ENCODE measurements around the gene BICDL1. TPM values are rescaled to one million over a fixed set of nuclear protein-coding genes. Genes with fewer than 3 reads are reported as not detected.

BICDL1 gene
- total RNA-seq, 4 donors from 2014 or later, result 58.6 to 219 (median 61.6) TPM; not detected in 1

DNA sequence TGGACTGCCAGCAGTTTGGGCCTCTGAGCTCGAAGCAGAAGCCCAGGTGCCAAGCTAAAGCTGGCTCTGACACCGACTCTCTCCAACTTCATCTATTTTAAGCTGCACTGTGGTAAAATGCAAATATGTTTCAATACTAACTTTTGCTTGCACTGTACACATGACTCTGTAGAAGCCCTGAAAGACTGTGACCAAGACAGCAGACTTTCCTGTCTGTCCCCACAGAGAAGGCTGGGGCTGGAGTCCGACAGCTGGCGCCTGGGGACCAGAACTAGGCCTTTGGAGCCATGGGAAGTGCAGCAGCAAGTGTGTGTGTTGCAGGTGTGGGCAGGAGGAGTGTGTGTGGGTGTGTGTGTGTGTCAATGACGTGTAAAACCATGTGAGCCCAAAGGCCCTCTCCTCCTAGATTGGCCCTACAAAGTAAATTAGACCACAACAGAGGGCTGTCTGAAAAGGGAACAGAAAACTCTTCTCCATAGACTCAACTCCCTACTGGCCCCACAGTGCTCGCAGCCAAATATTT lies 143.9 kb downstream of the BICDL1 start:
- ATAC-seq (ENCODE audit: low FRiP score), result no peak

DNA sequence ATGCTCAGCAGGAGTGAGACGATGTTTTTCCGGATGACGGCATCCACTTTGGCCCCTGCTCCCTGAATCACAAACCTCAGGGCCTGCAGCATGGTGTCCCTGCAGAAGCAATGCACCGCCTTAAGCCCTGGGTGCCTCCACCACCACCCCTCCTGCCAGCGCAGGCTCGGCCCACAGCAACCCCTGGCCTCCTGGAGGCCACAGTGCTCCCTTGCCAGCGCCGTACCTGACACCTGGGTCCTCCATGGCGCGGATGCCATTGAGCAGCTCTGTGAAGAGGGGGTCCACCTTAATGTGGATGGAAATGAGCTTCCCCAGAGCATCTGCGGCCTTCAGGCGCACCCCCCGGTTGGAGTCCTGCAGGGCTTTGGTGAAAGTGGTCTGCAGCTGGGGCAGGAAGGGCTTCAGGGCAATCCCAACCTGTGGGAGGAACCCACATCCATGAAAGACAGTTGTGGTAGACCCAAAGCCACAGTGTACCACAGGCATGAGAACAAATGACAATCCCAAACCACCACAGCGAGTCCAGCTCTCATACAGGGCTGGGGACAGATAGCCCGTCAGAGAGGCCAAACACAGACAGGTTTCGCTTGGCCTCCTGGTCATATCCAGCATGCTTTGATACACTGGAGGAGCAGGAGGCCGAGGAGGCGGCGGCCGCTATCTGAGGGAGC lies 145.4 kb downstream of the BICDL1 start:
- DNase-seq (ENCODE audit: low spot score) (no peak), ATAC-seq (ENCODE audit: low FRiP score) (no peak)
- TF ChIP-seq, protein P1, sequence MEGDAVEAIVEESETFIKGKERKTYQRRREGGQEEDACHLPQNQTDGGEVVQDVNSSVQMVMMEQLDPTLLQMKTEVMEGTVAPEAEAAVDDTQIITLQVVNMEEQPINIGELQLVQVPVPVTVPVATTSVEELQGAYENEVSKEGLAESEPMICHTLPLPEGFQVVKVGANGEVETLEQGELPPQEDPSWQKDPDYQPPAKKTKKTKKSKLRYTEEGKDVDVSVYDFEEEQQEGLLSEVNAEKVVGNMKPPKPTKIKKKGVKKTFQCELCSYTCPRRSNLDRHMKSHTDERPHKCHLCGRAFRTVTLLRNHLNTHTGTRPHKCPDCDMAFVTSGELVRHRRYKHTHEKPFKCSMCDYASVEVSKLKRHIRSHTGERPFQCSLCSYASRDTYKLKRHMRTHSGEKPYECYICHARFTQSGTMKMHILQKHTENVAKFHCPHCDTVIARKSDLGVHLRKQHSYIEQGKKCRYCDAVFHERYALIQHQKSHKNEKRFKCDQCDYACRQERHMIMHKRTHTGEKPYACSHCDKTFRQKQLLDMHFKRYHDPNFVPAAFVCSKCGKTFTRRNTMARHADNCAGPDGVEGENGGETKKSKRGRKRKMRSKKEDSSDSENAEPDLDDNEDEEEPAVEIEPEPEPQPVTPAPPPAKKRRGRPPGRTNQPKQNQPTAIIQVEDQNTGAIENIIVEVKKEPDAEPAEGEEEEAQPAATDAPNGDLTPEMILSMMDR (IDR thresholded peaks at IDR 0.05), result no peak

More for the DNA sequence above, 143.9 kb downstream of the BICDL1 start:
- TF ChIP-seq, protein P1 (IDR thresholded peaks at IDR 0.05), result no peak
- no peak for DNase-seq (ENCODE audit: low spot score)

DNA sequence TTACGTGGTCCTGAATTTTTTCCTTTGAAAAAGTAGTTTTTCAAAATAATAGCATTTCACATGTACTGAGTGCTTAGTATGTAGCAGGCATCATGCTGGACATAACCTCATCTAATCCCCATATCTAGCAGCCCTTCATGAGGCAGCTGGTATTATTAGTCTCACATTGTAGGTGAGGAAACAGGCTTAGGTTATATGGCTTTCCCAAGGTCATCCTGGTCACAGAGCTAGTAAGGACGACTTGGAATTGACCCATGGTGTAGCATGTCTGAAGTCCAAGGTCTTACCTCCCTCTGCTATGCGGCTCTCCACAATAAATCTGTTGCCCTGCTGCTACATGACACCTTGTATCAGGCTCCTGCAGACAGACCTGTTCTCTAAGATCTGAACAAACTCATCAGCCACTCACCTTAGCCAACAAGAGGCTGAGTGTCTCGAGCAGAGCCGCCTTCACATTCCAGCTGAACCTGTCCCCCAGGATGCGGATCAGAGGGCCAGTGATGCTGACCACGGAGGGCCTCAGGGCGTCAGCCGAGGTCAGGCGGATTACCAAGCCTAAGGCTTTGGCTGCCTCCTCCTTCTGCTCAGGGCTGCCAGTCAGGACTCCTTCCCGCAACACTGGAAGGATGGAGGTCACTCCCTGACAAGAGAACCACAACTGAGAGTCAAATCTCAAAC lies 147.2 kb downstream of the BICDL1 start:
- TF ChIP-seq, protein P1 (IDR thresholded peaks at IDR 0.05), result no peak
- ATAC-seq (ENCODE audit: low FRiP score) (no peak), DNase-seq (ENCODE audit: low spot score) (no peak)

DNA sequence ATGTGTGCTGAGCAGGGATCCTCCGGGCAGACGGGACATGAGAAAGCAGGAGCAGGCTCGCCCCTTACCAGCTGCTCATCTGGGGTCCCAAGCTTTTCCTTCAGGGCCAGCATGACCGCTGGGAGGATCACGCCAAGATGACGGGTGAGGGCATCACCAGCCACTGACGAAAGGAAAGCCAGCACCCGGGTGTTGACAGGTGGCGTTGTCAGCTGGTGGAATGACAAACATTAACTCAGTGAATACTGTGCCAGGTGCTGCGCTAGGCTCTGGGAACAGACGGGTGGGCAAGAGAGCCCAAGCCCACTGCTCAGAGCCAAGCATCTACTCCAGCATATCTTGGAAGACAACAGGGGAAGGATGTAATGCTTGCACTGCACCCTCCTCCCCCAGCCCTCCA lies 148.8 kb downstream of the BICDL1 start:
- DNase-seq (ENCODE audit: low spot score), result no peak
- TF ChIP-seq, protein P1 (IDR thresholded peaks at IDR 0.05), result no peak
- ATAC-seq (ENCODE audit: low FRiP score), result no peak

DNA sequence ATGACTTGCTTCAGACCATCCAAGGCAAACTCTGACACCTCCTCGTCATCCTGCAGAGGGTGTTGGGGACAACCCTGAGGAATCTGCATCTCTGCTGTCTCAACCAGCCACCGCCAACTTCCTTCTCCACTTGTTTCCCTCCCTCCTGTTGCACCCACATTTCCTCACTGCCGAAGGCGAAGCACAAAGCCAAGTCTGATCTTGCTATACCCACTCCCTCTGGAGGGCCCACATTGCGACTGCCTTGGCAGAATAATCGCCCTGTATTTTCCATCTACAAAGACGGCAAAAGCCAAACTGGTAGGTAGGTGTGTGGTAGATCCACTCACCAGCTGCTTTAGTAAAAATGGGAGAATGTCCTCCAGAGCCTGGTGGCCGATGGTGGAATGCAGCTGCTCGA lies 149.3 kb downstream of the BICDL1 start:
- TF ChIP-seq, protein P1 (IDR thresholded peaks at IDR 0.05), result no peak
- ATAC-seq (ENCODE audit: low FRiP score), result no peak
- no peak for DNase-seq (ENCODE audit: low spot score)

DNA sequence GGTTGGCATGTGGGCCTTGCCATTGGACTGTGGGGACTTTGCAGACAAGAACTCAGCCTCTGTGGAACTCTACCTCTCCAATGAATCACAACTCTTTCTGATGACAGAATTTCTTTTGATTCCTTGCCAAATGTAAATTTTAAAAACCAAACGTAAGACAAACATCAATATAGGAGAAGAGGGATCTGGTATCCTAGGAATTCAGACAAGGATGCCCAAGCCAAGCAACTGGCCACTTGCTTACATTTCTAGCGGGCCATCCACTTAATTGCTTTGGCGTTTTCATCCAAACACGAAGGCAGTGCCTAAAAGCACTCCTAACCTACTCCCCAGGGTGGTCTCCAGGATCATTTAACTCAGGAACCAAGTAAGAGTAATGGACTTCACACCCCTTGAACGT lies 150.9 kb downstream of the BICDL1 start:
- TF ChIP-seq, protein P1 (IDR thresholded peaks at IDR 0.05), result no peak
- ATAC-seq (ENCODE audit: low FRiP score), result no peak

More for the DNA sequence above, 150.9 kb downstream of the BICDL1 start:
- DNase-seq (ENCODE audit: low spot score), result no peak
